ENCODE results near the gene UBTD1. TPM values are rescaled to one million over a fixed set of nuclear protein-coding genes. Genes with fewer than 3 reads are reported as not detected.

The UBTD1 gene
- total RNA-seq, 1 donor, result 22.1 TPM

GRCh38 chr10:97618733-97619132, 120.0 kb downstream of the UBTD1 start:
- no peak overlapping the region for H3K4me3 ChIP-seq (ENCODE audit: low read depth, low read length)
- no peak for TF ChIP-seq CTCF (IDR thresholded peaks at IDR 0.05; ENCODE audit: insufficient read depth, low read length)
- DNase-seq (ENCODE audit: low read depth), result no peak

Other genes with a start within 250 kb of the UBTD1 start
- gene ARHGAP19, start 206.3 kb upstream of the UBTD1 start, total RNA-seq (ENCODE audit: low replicate concordance), result 9.8 and 10.8 TPM in 2 replicates
- 1.5 and 5.6 TPM in 2 replicates for gene FRAT1, start 179.7 kb upstream of the UBTD1 start, total RNA-seq (ENCODE audit: low replicate concordance)
- 5.2 and 6.8 TPM in 2 replicates for gene FRAT2, start 164.2 kb upstream of the UBTD1 start, total RNA-seq (ENCODE audit: low replicate concordance)
- gene RRP12, start 97.6 kb upstream of the UBTD1 start, total RNA-seq (ENCODE audit: low replicate concordance), result 13.0 and 15.9 TPM in 2 replicates
- gene PGAM1, start 72.7 kb upstream of the UBTD1 start, total RNA-seq (ENCODE audit: low replicate concordance), result 107 and 362 TPM in 2 replicates
- 29.8 and 50.3 TPM in 2 replicates for gene EXOSC1, start 52.9 kb upstream of the UBTD1 start, total RNA-seq (ENCODE audit: low replicate concordance)
- 24.9 and 45.5 TPM in 2 replicates for gene ZDHHC16, start 52.7 kb upstream of the UBTD1 start, total RNA-seq (ENCODE audit: low replicate concordance)
- gene MMS19, start 502 bp upstream of the UBTD1 start, total RNA-seq (ENCODE audit: low replicate concordance), result 50.9 and 81.1 TPM in 2 replicates
- gene ANKRD2, start 73.9 kb downstream of the UBTD1 start, total RNA-seq (ENCODE audit: low replicate concordance), result 0.27 and 0.57 TPM in 2 replicates
- 0.08 and 0.72 TPM in 2 replicates for gene HOGA1, start 85.5 kb downstream of the UBTD1 start, total RNA-seq (ENCODE audit: low replicate concordance)
- not detected in 2 replicates for gene C10orf62, start 90.8 kb downstream of the UBTD1 start, total RNA-seq (ENCODE audit: low replicate concordance)
- 6.5 and 10.1 TPM in 2 replicates for gene MORN4, start 134.6 kb downstream of the UBTD1 start, total RNA-seq (ENCODE audit: low replicate concordance)
- gene PI4K2A, start 141.7 kb downstream of the UBTD1 start, total RNA-seq (ENCODE audit: low replicate concordance), result 10.1 and 22.3 TPM in 2 replicates
- 20.2 TPM in 2 replicates for gene AVPI1, start 188.3 kb downstream of the UBTD1 start, total RNA-seq (ENCODE audit: low replicate concordance)
- gene MARVELD1, start 214.8 kb downstream of the UBTD1 start, total RNA-seq (ENCODE audit: low replicate concordance), result 34.9 and 64.3 TPM in 2 replicates
- 14.1 and 20.4 TPM in 2 replicates for gene ZFYVE27, start 238.2 kb downstream of the UBTD1 start, total RNA-seq (ENCODE audit: low replicate concordance)

Measured in fibroblast of the aortic adventitia (primary cell).